ENCODE results near the gene ABLIM2. TPM values are rescaled to one million over a fixed set of nuclear protein-coding genes. Genes with fewer than 3 reads are reported as not detected.

ABLIM2 gene
- polyA plus RNA-seq, 3 donors, result 0.21 TPM; not detected in 2

DNA sequence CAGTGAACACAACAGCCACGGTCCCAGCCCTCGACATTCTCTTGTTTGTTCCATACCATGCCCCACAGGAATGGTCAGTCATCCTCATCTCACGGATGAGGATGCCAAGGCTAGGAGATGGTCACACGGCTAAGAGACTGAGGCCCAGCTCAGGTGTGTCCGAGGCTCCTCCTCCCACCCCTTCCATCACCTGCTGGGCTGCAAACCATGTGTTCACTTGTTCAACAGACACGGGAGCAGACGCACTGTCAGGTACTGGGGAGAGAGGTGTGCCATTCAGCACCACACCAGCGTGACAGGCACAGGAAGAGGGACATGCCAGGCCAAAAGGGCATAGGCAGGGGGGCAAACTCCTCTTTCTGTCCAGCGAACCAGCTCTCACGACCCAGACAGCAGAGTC is 45.9 kb downstream of the ABLIM2 start:
- H3K36me3 Mint-ChIP-seq, result no peaks in the 10 kb centered on the region
- peaks cover 0 to 6% of the 10 kb centered on the region in 2 donors for H3K9me3 ChIP-seq (replicated peaks in 1 of 2; ENCODE audit: control insufficient read depth in 1 of 2, insufficient read depth in 1 of 2, low read length in 2 of 2)
- intact Hi-C loops (cut with micrococcal nuclease), result no loop called here
- peaks cover 0 to 5% of the 10 kb centered on the region in 2 donors for H3K27me3 ChIP-seq (ENCODE audit: control insufficient read depth in 2 of 2, insufficient read depth in 2 of 2, low read length in 2 of 2)
- no peaks in the 10 kb centered on the region for H3K79me2 ChIP-seq (ENCODE audit: insufficient read depth, low read length)
- H3K9me3 Mint-ChIP-seq, result peaks cover 5 to 10% (median 6%) of the 10 kb centered on the region in 7 donors
- no peaks in the 10 kb centered on the region for H3K4me1 ChIP-seq (ENCODE audit: control insufficient read depth in 1 of 2, insufficient read depth in 2 of 2, low read length in 2 of 2)
- no peak overlapping the region for H2AFZ ChIP-seq (ENCODE audit: insufficient read depth, low read depth, low read length, poor library complexity, severe bottlenecking)
- H3K4me2 ChIP-seq (replicated peaks; ENCODE audit: extremely low read depth, low read length, poor library complexity, severe bottlenecking), result no peak overlapping the region
- 87% methylated on average over 7 of the region's 10 CpGs for WGBS (ENCODE audit: insufficient coverage)
- H3K27ac Mint-ChIP-seq, result no peak overlapping the region
- TF ChIP-seq, protein P1, sequence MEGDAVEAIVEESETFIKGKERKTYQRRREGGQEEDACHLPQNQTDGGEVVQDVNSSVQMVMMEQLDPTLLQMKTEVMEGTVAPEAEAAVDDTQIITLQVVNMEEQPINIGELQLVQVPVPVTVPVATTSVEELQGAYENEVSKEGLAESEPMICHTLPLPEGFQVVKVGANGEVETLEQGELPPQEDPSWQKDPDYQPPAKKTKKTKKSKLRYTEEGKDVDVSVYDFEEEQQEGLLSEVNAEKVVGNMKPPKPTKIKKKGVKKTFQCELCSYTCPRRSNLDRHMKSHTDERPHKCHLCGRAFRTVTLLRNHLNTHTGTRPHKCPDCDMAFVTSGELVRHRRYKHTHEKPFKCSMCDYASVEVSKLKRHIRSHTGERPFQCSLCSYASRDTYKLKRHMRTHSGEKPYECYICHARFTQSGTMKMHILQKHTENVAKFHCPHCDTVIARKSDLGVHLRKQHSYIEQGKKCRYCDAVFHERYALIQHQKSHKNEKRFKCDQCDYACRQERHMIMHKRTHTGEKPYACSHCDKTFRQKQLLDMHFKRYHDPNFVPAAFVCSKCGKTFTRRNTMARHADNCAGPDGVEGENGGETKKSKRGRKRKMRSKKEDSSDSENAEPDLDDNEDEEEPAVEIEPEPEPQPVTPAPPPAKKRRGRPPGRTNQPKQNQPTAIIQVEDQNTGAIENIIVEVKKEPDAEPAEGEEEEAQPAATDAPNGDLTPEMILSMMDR (IDR thresholded peaks at IDR 0.05), result no peak
- H4K20me1 ChIP-seq (ENCODE audit: insufficient read depth, low read length), result no peaks in the 10 kb centered on the region
- no peak overlapping the region for H3K27ac ChIP-seq (ENCODE audit: low read depth in 1 of 2, low read length in 2 of 2)
- H3K4me3 Mint-ChIP-seq, result no peak overlapping the region
- peaks cover 4% of the 10 kb centered on the region for H3K4me1 Mint-ChIP-seq
- H3K36me3 ChIP-seq (replicated peaks in 1 of 2; ENCODE audit: control insufficient read depth in 1 of 2, insufficient read depth in 2 of 2, low read length in 2 of 2), result no peaks in the 10 kb centered on the region
- H3K27me3 Mint-ChIP-seq (ENCODE audit: low read depth in 3 of 3), result peaks cover 2 to 29% (median 21%) of the 10 kb centered on the region in 3 donors
- H3K4me3 ChIP-seq (replicated peaks in 1 of 3; ENCODE audit: low read depth in 2 of 3, low read length in 3 of 3), result no peak overlapping the region
- no peak for DNase-seq
- H3K9ac ChIP-seq (ENCODE audit: insufficient read depth, low read length, poor library complexity, severe bottlenecking), result no peak overlapping the region

GRCh38 chr4:8112036-8112576 is 46.5 kb downstream of the ABLIM2 start:
- Mint-ChIP-seq H3K9me3 (peaks cover under 1 to 5% (median 1%) of the 10 kb centered on the region in 7 donors), H3K36me3 (no peaks in the 10 kb centered on the region), H3K4me1 (no peaks in the 10 kb centered on the region), H3K27me3 (ENCODE audit: low read depth in 3 of 3) (peaks cover 2 to 29% (median 23%) of the 10 kb centered on the region in 3 donors), H3K4me3 (no peak overlapping the region), H3K27ac (no peak overlapping the region)
- H3K4me1 ChIP-seq (ENCODE audit: control insufficient read depth in 1 of 2, insufficient read depth in 2 of 2, low read length in 2 of 2), result no peaks in the 10 kb centered on the region
- DNase-seq, result no peak
- H3K79me2 ChIP-seq (ENCODE audit: insufficient read depth, low read length), result no peaks in the 10 kb centered on the region
- H3K4me3 ChIP-seq (replicated peaks in 1 of 3; ENCODE audit: low read depth in 2 of 3, low read length in 3 of 3), result no peak overlapping the region
- intact Hi-C loops (cut with micrococcal nuclease), result no loop called here
- H3K4me2 ChIP-seq (replicated peaks; ENCODE audit: extremely low read depth, low read length, poor library complexity, severe bottlenecking), result no peak overlapping the region
- no peak overlapping the region for H3K9ac ChIP-seq (ENCODE audit: insufficient read depth, low read length, poor library complexity, severe bottlenecking)
- no peaks in the 10 kb centered on the region for H4K20me1 ChIP-seq (ENCODE audit: insufficient read depth, low read length)
- peaks cover 0 to 5% of the 10 kb centered on the region in 2 donors for H3K27me3 ChIP-seq (ENCODE audit: control insufficient read depth in 2 of 2, insufficient read depth in 2 of 2, low read length in 2 of 2)
- no peaks in the 10 kb centered on the region for H3K36me3 ChIP-seq (replicated peaks in 1 of 2; ENCODE audit: control insufficient read depth in 1 of 2, insufficient read depth in 2 of 2, low read length in 2 of 2)
- H3K9me3 ChIP-seq (replicated peaks in 1 of 2; ENCODE audit: control insufficient read depth in 1 of 2, insufficient read depth in 1 of 2, low read length in 2 of 2), result peaks cover 0 to 1% of the 10 kb centered on the region in 2 donors
- H3K27ac ChIP-seq (ENCODE audit: low read depth in 1 of 2, low read length in 2 of 2), result no peak overlapping the region
- 61% methylated on average over 9 of the region's 9 CpGs for WGBS (ENCODE audit: insufficient coverage)
- H2AFZ ChIP-seq (ENCODE audit: insufficient read depth, low read depth, low read length, poor library complexity, severe bottlenecking), result no peak overlapping the region
- TF ChIP-seq, protein P1 (IDR thresholded peaks at IDR 0.05), result no peak
